Upper lobe of left lung (tissue), 4 donors: ENCODE data around the gene ERP27.

ENCODE experiments used
- CTCF ChIP-seq, 6 experiments: fragments of 450-650 bp in 4 of 6; fragments of 200-600 bp in 2 of 6; sonication (generic) in 2 of 6; IDR thresholded peaks; one replicate each; pipeline ENCODE4 v1.5.1; 2016 to 2019; ENCODE audit warnings: antibody characterized with exemption in 6 of 6
- EP300 ChIP-seq, 4 donors: sonication (generic); formaldehyde crosslinking; IDR thresholded peaks; one replicate each; pipeline ENCODE4 v1.5.1; 2017; ENCODE audit warnings: antibody characterized with exemption in 4 of 4, control low read depth in 2 of 4
- POLR2A ChIP-seq, 4 donors: fragments of 450-650 bp; IDR thresholded peaks; one replicate each; pipeline ENCODE4 v1.5.1; 2016 to 2017; ENCODE audit warnings: antibody characterized with exemption in 4 of 4, mild to moderate bottlenecking in 2 of 4
- POLR2AphosphoS5 ChIP-seq, 2 donors: sonication (generic); formaldehyde crosslinking; IDR thresholded peaks; one replicate each; pipeline ENCODE4 v1.5.1; 2017; ENCODE audit warnings: antibody characterized with exemption in 2 of 2

GRCh38 chr12:14928931-14929330 lies 9.4 kb downstream of the ERP27 start:
- no peak for TF ChIP-seq CTCF (IDR thresholded peaks at IDR 0.05)
- peak in 1 of 2 donors; percentile 81 for TF ChIP-seq POLR2AphosphoS5 (IDR thresholded peaks at IDR 0.05)
- peak in 1 of 4 donors; percentile 20 for TF ChIP-seq POLR2A (IDR thresholded peaks at IDR 0.05)
- peak; percentile 59 to 95 (median 78) for TF ChIP-seq EP300 (IDR thresholded peaks at IDR 0.05)
